GM21576 (cell line): ENCODE results near the gene DDAH1.

Experiments
- ATAC-seq: cut with Tn5 transposase; IDR thresholded peaks from one replicate; pipeline ENCODE4 v1.9.1; 2021; ENCODE audit warnings: mild to moderate bottlenecking, moderate library complexity; ENCODE audit not compliant: unreplicated experiment

The DDAH1 gene

GRCh38 chr1:85397490-85398032 is 67.4 kb downstream of the DDAH1 start:
- ATAC-seq, result no peak

- ATAC-seq, result no peak
These were observed 68.8 kb downstream of the DDAH1 start for GRCh38 chr1:85396194-85396593.

GRCh38 chr1:85394130-85394529 is 70.8 kb downstream of the DDAH1 start:
- no peak for ATAC-seq

GRCh38 chr1:85393490-85393889 is 71.5 kb downstream of the DDAH1 start:
- ATAC-seq, result no peak

- ATAC-seq, result no peak
These were observed 76.5 kb downstream of the DDAH1 start for GRCh38 chr1:85388416-85388815.

- ATAC-seq, result no peak
These were observed 77.2 kb downstream of the DDAH1 start for GRCh38 chr1:85387781-85388180.

- no peak for ATAC-seq
These were observed 78.8 kb downstream of the DDAH1 start for GRCh38 chr1:85386068-85386722.

- ATAC-seq, result no peak
These were observed 85.5 kb downstream of the DDAH1 start for GRCh38 chr1:85379203-85380136.

GRCh38 chr1:85378534-85378933 is 86.4 kb downstream of the DDAH1 start:
- ATAC-seq, result no peak

- ATAC-seq, result no peak
These were observed 88.6 kb downstream of the DDAH1 start for GRCh38 chr1:85376356-85376755.

GRCh38 chr1:85375493-85375892 is 89.5 kb downstream of the DDAH1 start:
- ATAC-seq, result no peak

- ATAC-seq, result no peak
These were observed 90.8 kb downstream of the DDAH1 start for GRCh38 chr1:85374160-85374559.

GRCh38 chr1:85373378-85373708 is 91.6 kb downstream of the DDAH1 start:
- ATAC-seq, result no peak

- no peak for ATAC-seq
These were observed 92.1 kb downstream of the DDAH1 start for GRCh38 chr1:85372683-85373377.

GRCh38 chr1:85371021-85371420 is 93.9 kb downstream of the DDAH1 start:
- ATAC-seq, result no peak

- ATAC-seq, result no peak
These were observed 96.7 kb downstream of the DDAH1 start for GRCh38 chr1:85368073-85368770.

GRCh38 chr1:85366391-85367170 is 98.4 kb downstream of the DDAH1 start:
- no peak for ATAC-seq

- no peak for ATAC-seq
These were observed 99.1 kb downstream of the DDAH1 start for GRCh38 chr1:85365851-85366250.

GRCh38 chr1:85363521-85363920 is 101.4 kb downstream of the DDAH1 start:
- ATAC-seq, result no peak

GRCh38 chr1:85363092-85363491 is 101.9 kb downstream of the DDAH1 start:
- ATAC-seq, result no peak
